ENCODE measurements around the gene DNAJB9. TPM values are rescaled to one million over a fixed set of nuclear protein-coding genes. Genes with fewer than 3 reads are reported as not detected.

The DNAJB9 gene
- total and polyA plus RNA-seq, 4 donors: 11.4 to 40.0 (median 28.1) TPM

- no peak overlapping the region for H3K4me3 ChIP-seq
- WGBS, 2 donors: 91 to 95% methylated on average over 3 of the region's 3 CpGs
- ATAC-seq (ENCODE audit: insufficient read depth, low FRiP score): no peak
- no peak for TF ChIP-seq CTCF (IDR thresholded peaks at IDR 0.05; ENCODE audit: control extremely low read depth, extremely low read depth)
- no peak overlapping the region for H3K27ac ChIP-seq (ENCODE audit: low read depth in 1 of 2, low read length in 1 of 2)
- H3K9me3 ChIP-seq (ENCODE audit: control insufficient read depth in 4 of 4, insufficient read depth in 3 of 4, low read length in 3 of 4): peaks cover 0 to 2% (median 0%) of the 10 kb centered on the region in 4 donors
- peaks cover 0 to 8% (median 0%) of the 10 kb centered on the region in 5 donors for H3K4me1 ChIP-seq (ENCODE audit: control insufficient read depth in 5 of 5, insufficient read depth in 5 of 5, low read length in 5 of 5)
- no peak overlapping the region for H3K9ac ChIP-seq (ENCODE audit: insufficient read depth in 1 of 2, low read length in 2 of 2)
- no peaks in the 10 kb centered on the region for H3K27me3 ChIP-seq (ENCODE audit: control insufficient read depth in 3 of 3, insufficient read depth in 3 of 3, low read length in 2 of 3)
- H3K36me3 ChIP-seq (ENCODE audit: control insufficient read depth in 4 of 4, insufficient read depth in 4 of 4, low read length in 4 of 4): no peaks in the 10 kb centered on the region
- no peak for DNase-seq
These were observed 45.2 kb downstream of the DNAJB9 start for GRCh38 chr7:108614896-108615295.

GRCh38 chr7:108618056-108618455, 48.4 kb downstream of the DNAJB9 start:
- H3K36me3 ChIP-seq (ENCODE audit: control insufficient read depth in 4 of 4, insufficient read depth in 4 of 4, low read length in 4 of 4): no peaks in the 10 kb centered on the region
- WGBS, 2 donors: 85 to 90% methylated on average over 3 of the region's 3 CpGs
- ATAC-seq (ENCODE audit: insufficient read depth, low FRiP score) (no peak), DNase-seq (no peak)
- H3K9me3 ChIP-seq (ENCODE audit: control insufficient read depth in 4 of 4, insufficient read depth in 3 of 4, low read length in 3 of 4): no peaks in the 10 kb centered on the region
- peaks cover 0 to 8% (median 0%) of the 10 kb centered on the region in 5 donors for H3K4me1 ChIP-seq (ENCODE audit: control insufficient read depth in 5 of 5, insufficient read depth in 5 of 5, low read length in 5 of 5)
- TF ChIP-seq CTCF (IDR thresholded peaks at IDR 0.05; ENCODE audit: control extremely low read depth, extremely low read depth): no peak
- no peak overlapping the region for H3K9ac ChIP-seq (ENCODE audit: insufficient read depth in 1 of 2, low read length in 2 of 2)
- no peak overlapping the region for H3K4me3 ChIP-seq
- H3K27ac ChIP-seq (ENCODE audit: low read depth in 1 of 2, low read length in 1 of 2): no peak overlapping the region
- H3K27me3 ChIP-seq (ENCODE audit: control insufficient read depth in 3 of 3, insufficient read depth in 3 of 3, low read length in 2 of 3): no peaks in the 10 kb centered on the region

- TF ChIP-seq CTCF (IDR thresholded peaks at IDR 0.05; ENCODE audit: control extremely low read depth, extremely low read depth): no peak
- H3K36me3 ChIP-seq (ENCODE audit: control insufficient read depth in 4 of 4, insufficient read depth in 4 of 4, low read length in 4 of 4): no peaks in the 10 kb centered on the region
- no peak overlapping the region for H3K4me3 ChIP-seq
- WGBS, 2 donors: 85 to 91% methylated on average over 5 of the region's 5 CpGs
- H3K27me3 ChIP-seq (ENCODE audit: control insufficient read depth in 3 of 3, insufficient read depth in 3 of 3, low read length in 2 of 3): no peaks in the 10 kb centered on the region
- no peak overlapping the region for H3K9ac ChIP-seq (ENCODE audit: insufficient read depth in 1 of 2, low read length in 2 of 2)
- no peak for ATAC-seq (ENCODE audit: insufficient read depth, low FRiP score)
- peaks cover 0 to 2% (median 1%) of the 10 kb centered on the region in 4 donors for H3K9me3 ChIP-seq (ENCODE audit: control insufficient read depth in 4 of 4, insufficient read depth in 3 of 4, low read length in 3 of 4)
- no peak overlapping the region for H3K27ac ChIP-seq (ENCODE audit: low read depth in 1 of 2, low read length in 1 of 2)
- peak in 1 of 3 donors; percentile 34 for DNase-seq
- no peaks in the 10 kb centered on the region for H3K4me1 ChIP-seq (ENCODE audit: control insufficient read depth in 5 of 5, insufficient read depth in 5 of 5, low read length in 5 of 5)
These were observed 53.5 kb downstream of the DNAJB9 start for GRCh38 chr7:108623220-108623619.

Other genes starting within 250 kb of the DNAJB9 start
- 10 to 100 TPM; 15.5 to 32.4 TPM for gene NRCAM, start 113.4 kb upstream of the DNAJB9 start, total RNA-seq
- gene NRCAM, start 113.4 kb upstream of the DNAJB9 start, polyA plus RNA-seq: 1 to 10 TPM; 2.5 to 6.4 TPM
- gene PNPLA8, start 43.7 kb upstream of the DNAJB9 start, total RNA-seq: 10 to 100 TPM; 24.6 to 49.7 TPM
- 10 to 100 TPM; 14.2 to 26.3 TPM for gene PNPLA8, start 43.7 kb upstream of the DNAJB9 start, polyA plus RNA-seq
- gene THAP5, start 168 bp upstream of the DNAJB9 start, total RNA-seq: 10 to 100 TPM; 23.9 to 41.3 TPM
- gene THAP5, start 168 bp upstream of the DNAJB9 start, polyA plus RNA-seq: 10 to 100 TPM in 1 of 2 donors, 1 to 10 TPM in 1; 8.5 to 10.4 TPM